SK-N-SH treated with all-trans-retinoic acid at 6 μM for 48 hours (cell line): ENCODE results near the gene ELOVL3.
"Not testable (repeated sequence)": the region's sequence is repeated elsewhere in the genome, so short reads cannot be mapped to it uniquely, and the experiment has no call there.

ENCODE experiments used
- ATAC-seq: fragments of 200-7000 bp; cut with Tn5 transposase; 3 replicates; pipeline ENCODE4 v1.9.1; 2020; ENCODE audit warnings: mild to moderate bottlenecking, moderate library complexity
- ARNTL ChIP-seq: fragments of 450-650 bp; formaldehyde crosslinking; IDR thresholded peaks from 2 replicates; pipeline ENCODE4 v1.5.0; 2020; ENCODE audit warnings: low read depth, mild to moderate bottlenecking, moderate library complexity, borderline replicate concordance
- CREB5 ChIP-seq: fragments of 250-450 bp; sonication (Bioruptor Pico); IDR thresholded peaks from 2 replicates; pipeline ENCODE4 v1.5.1; 2020; ENCODE audit warnings: low read depth, mild to moderate bottlenecking, moderate library complexity
- CSDC2 ChIP-seq: fragments of 250-450 bp; sonication (Bioruptor Pico); IDR thresholded peaks from 2 replicates; pipeline ENCODE4 v1.5.0; 2020; ENCODE audit warnings: mild to moderate bottlenecking, moderate library complexity
- CSRNP3 ChIP-seq: fragments of 250-450 bp; sonication (Bioruptor Pico); IDR thresholded peaks from 2 replicates; pipeline ENCODE4 v1.5.1; 2021; ENCODE audit warnings: mild to moderate bottlenecking, moderate library complexity
- ESRRG ChIP-seq: fragments of 250-450 bp; sonication (Bioruptor Pico); IDR thresholded peaks from 2 replicates; pipeline ENCODE4 v1.6.1; 2021; ENCODE audit warnings: mild to moderate bottlenecking
- GLIS3 ChIP-seq: fragments of 250-450 bp; sonication (Bioruptor Pico); IDR thresholded peaks from 2 replicates; pipeline ENCODE4 v1.5.0; 2020; ENCODE audit warnings: mild to moderate bottlenecking, moderate library complexity
- ISL1 ChIP-seq: fragments of 250-450 bp; sonication (Bioruptor Pico); IDR thresholded peaks from 2 replicates; pipeline ENCODE4 v2.1.2; 2022; ENCODE audit warnings: mild to moderate bottlenecking, moderate library complexity
- OSR1 ChIP-seq: fragments of 250-450 bp; sonication (Bioruptor Pico); IDR thresholded peaks from 2 replicates; pipeline ENCODE4 v1.8.0; 2022; ENCODE audit warnings: moderate library complexity, mild to moderate bottlenecking, inconsistent platforms
- POU6F1 ChIP-seq: fragments of 250-450 bp; sonication (Bioruptor Pico); IDR thresholded peaks from 2 replicates; pipeline ENCODE4 v1.8.0; 2021; ENCODE audit warnings: low read depth, mild to moderate bottlenecking, moderate library complexity, borderline replicate concordance
- PPARA ChIP-seq: fragments of 250-450 bp; sonication (Bioruptor Pico); IDR thresholded peaks from 2 replicates; pipeline ENCODE4 v1.5.0; 2020; ENCODE audit warnings: mild to moderate bottlenecking, borderline replicate concordance
- RARB ChIP-seq: fragments of 250-450 bp; sonication (Bioruptor Pico); IDR thresholded peaks from 2 replicates; pipeline ENCODE4 v1.8.0; 2021; ENCODE audit warnings: mild to moderate bottlenecking, moderate library complexity
- SNAI2 ChIP-seq: fragments of 250-450 bp; sonication (Bioruptor Pico); IDR thresholded peaks from 2 replicates; pipeline ENCODE4 v1.5.0; 2020; ENCODE audit warnings: mild to moderate bottlenecking, moderate library complexity
- TCF4 ChIP-seq: fragments of 250-450 bp; sonication (Bioruptor Pico); IDR thresholded peaks from 2 replicates; pipeline ENCODE4 v1.8.0; 2021; ENCODE audit warnings: mild to moderate bottlenecking, moderate library complexity, borderline replicate concordance
- TOX ChIP-seq: fragments of 250-450 bp; sonication (Bioruptor Pico); IDR thresholded peaks from 2 replicates; pipeline ENCODE4 v1.8.0; 2021; ENCODE audit warnings: mild to moderate bottlenecking, moderate library complexity, borderline replicate concordance
- TSHZ2 ChIP-seq: fragments of 250-450 bp; sonication (Bioruptor Pico); IDR thresholded peaks from 2 replicates; pipeline ENCODE4 v1.5.0; 2020; ENCODE audit warnings: mild to moderate bottlenecking, moderate library complexity
- ZC3H10 ChIP-seq: fragments of 250-450 bp; sonication (Bioruptor Pico); IDR thresholded peaks from 2 replicates; pipeline ENCODE4 v1.5.1; 2021; ENCODE audit warnings: mild to moderate bottlenecking, moderate library complexity
- ZFP3 ChIP-seq: fragments of 250-450 bp; sonication (Bioruptor Pico); IDR thresholded peaks from 2 replicates; pipeline ENCODE4 v1.5.0; 2020; ENCODE audit warnings: mild to moderate bottlenecking, moderate library complexity
- ZFP30 ChIP-seq: fragments of 450-650 bp; formaldehyde crosslinking; IDR thresholded peaks from 2 replicates; pipeline ENCODE4 v1.5.0; 2022; ENCODE audit warnings: mild to moderate bottlenecking, moderate library complexity
- ZNF70 ChIP-seq: fragments of 450-650 bp; formaldehyde crosslinking; IDR thresholded peaks from 2 replicates; pipeline ENCODE4 v1.5.0; 2020; ENCODE audit warnings: mild to moderate bottlenecking, moderate library complexity
- ZNF8 ChIP-seq: fragments of 450-650 bp; formaldehyde crosslinking; IDR thresholded peaks from 2 replicates; pipeline ENCODE4 v1.5.0; 2020; ENCODE audit warnings: mild to moderate bottlenecking, moderate library complexity
- TF ChIP-seq, protein P1 (sequence below): fragments of 250-450 bp; sonication (Bioruptor Pico); IDR thresholded peaks from 2 replicates; pipeline ENCODE4 v1.8.0; 2020; ENCODE audit warnings: mild to moderate bottlenecking, moderate library complexity, borderline replicate concordance

The ELOVL3 gene

GRCh38 chr10:102246261-102246660, 20.2 kb downstream of the ELOVL3 start:
- TF ChIP-seq ZFP3 (CRISPR knock-in tag) (no peak), GLIS3 (no peak), PPARA (CRISPR knock-in tag) (no peak), ZNF70 (CRISPR knock-in tag) (no peak), ESRRG (CRISPR knock-in tag) (no peak), ZNF8 (CRISPR knock-in tag) (no peak), SNAI2 (CRISPR knock-in tag) (no peak), POU6F1 (CRISPR knock-in tag) (no peak), OSR1 (CRISPR knock-in tag) (no peak), RARB (CRISPR knock-in tag) (no peak), CSDC2 (CRISPR knock-in tag) (no peak)
- TF ChIP-seq, protein P1, sequence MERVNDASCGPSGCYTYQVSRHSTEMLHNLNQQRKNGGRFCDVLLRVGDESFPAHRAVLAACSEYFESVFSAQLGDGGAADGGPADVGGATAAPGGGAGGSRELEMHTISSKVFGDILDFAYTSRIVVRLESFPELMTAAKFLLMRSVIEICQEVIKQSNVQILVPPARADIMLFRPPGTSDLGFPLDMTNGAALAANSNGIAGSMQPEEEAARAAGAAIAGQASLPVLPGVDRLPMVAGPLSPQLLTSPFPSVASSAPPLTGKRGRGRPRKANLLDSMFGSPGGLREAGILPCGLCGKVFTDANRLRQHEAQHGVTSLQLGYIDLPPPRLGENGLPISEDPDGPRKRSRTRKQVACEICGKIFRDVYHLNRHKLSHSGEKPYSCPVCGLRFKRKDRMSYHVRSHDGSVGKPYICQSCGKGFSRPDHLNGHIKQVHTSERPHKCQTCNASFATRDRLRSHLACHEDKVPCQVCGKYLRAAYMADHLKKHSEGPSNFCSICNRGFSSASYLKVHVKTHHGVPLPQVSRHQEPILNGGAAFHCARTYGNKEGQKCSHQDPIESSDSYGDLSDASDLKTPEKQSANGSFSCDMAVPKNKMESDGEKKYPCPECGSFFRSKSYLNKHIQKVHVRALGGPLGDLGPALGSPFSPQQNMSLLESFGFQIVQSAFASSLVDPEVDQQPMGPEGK: no peak
- ATAC-seq: no peak

- no peak for TF ChIP-seq TOX (CRISPR knock-in tag)
- no peak for TF ChIP-seq ZC3H10 (CRISPR knock-in tag)
- TF ChIP-seq OSR1 (CRISPR knock-in tag): no peak
- TF ChIP-seq PPARA (CRISPR knock-in tag): no peak
- no peak for TF ChIP-seq ZFP3 (CRISPR knock-in tag)
- TF ChIP-seq ZFP30 (CRISPR knock-in tag): no peak
- no peak for TF ChIP-seq CSRNP3
- TF ChIP-seq ZNF70 (CRISPR knock-in tag): no peak
- TF ChIP-seq RARB (CRISPR knock-in tag): no peak
- TF ChIP-seq ZNF8 (CRISPR knock-in tag): no peak
- no peak for TF ChIP-seq SNAI2 (CRISPR knock-in tag)
- no peak for TF ChIP-seq CREB5 (CRISPR knock-in tag)
- no peak for TF ChIP-seq ARNTL
- TF ChIP-seq CSDC2 (CRISPR knock-in tag): no peak
- TF ChIP-seq GLIS3: no peak
- TF ChIP-seq, protein P1: no peak
- TF ChIP-seq ISL1: no peak
- TF ChIP-seq TCF4 (CRISPR knock-in tag): no peak
- no peak for TF ChIP-seq TSHZ2 (CRISPR knock-in tag)
- no peak for TF ChIP-seq ESRRG (CRISPR knock-in tag)
- TF ChIP-seq, all 23 proteins: peak for 0
- no peak for ATAC-seq
Observed at GRCh38 chr10:102247734-102248133, 21.6 kb downstream of the ELOVL3 start.

DNA sequence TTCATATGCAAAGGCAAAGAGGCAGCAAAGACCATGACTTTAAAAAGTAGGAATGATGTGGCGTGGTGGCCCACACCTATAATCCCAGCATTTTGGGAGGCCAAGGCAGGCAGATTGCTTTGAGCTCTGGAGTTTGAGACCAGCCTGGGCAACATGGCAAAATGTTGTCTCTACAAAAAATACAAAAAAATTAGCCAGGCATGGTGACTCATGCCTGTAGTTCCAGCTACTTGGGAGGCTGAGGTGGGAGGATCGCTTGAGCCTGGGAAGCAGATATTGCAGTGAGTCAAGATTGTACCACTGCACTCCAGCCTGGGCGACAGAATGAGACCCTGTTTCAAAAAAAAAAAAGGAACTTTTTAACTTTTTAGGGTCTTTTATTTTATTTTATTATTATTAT, 26.4 kb downstream of the ELOVL3 start:
- ATAC-seq: not testable (repeated sequence)
